ENCODE data around the gene CRACR2A.

- TF ChIP-seq POLR2A (IDR thresholded peaks at IDR 0.05; ENCODE audit: low read depth) (no peak), POLR2AphosphoS5 (IDR thresholded peaks at IDR 0.05) (no peak), CTCF (IDR thresholded peaks at IDR 0.05) (no peak), EP300 (IDR thresholded peaks at IDR 0.05) (no peak)
These were observed 18.9 kb upstream of the CRACR2A start for GRCh38 chr12:3771853-3772252.
